ENCODE results near the gene LRRC8D.

Gene LRRC8D

DNA sequence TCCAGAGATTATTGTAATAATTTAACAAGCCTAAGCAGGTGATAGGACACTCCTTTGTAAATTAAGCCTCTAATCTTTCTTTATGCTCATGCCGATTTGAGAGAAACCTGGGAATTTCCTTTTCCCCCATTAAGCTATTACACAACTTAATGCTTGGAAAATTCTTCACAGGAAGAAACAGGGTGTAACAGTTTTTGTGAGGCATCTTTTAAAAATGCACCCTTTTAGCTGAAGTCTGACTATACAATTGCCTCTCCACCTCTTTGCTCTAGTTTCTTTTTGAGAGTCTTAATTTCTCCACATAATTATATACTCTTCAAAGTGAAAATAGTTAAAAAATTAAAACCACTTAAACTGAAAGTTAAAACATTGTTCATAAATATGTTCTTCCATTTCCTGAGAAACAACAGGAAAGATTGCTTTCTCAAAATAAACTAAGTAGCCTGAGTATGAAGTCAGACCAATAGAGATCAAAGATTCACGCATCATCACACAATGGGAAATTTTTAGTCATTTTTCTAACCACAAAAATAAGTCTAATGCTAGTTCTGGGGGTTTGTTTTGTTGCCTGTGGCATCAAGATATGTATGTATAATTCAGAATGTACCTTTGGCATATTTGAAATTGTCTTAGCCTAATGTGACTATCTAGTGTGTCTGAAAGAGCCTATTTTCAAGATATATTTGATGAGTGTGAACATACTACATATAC lies 34.7 kb downstream of the LRRC8D start:
- TF ChIP-seq CTCF (IDR thresholded peaks at IDR 0.05; ENCODE audit: insufficient read depth, low read length, poor library complexity, severe bottlenecking): no peak
- no peak overlapping the region for H3K4me3 ChIP-seq (replicated peaks; ENCODE audit: low read depth, low read length)
- H3K27me3 ChIP-seq (replicated peaks; ENCODE audit: control insufficient read depth, insufficient read depth, low read length): no peaks in the 10 kb centered on the region
- peak; percentile 29 for DNase-seq (ENCODE audit: extremely low read depth, insufficient read length)
- no peaks in the 10 kb centered on the region for H3K36me3 ChIP-seq (ENCODE audit: control insufficient read depth, insufficient read depth, low read length)

DNA sequence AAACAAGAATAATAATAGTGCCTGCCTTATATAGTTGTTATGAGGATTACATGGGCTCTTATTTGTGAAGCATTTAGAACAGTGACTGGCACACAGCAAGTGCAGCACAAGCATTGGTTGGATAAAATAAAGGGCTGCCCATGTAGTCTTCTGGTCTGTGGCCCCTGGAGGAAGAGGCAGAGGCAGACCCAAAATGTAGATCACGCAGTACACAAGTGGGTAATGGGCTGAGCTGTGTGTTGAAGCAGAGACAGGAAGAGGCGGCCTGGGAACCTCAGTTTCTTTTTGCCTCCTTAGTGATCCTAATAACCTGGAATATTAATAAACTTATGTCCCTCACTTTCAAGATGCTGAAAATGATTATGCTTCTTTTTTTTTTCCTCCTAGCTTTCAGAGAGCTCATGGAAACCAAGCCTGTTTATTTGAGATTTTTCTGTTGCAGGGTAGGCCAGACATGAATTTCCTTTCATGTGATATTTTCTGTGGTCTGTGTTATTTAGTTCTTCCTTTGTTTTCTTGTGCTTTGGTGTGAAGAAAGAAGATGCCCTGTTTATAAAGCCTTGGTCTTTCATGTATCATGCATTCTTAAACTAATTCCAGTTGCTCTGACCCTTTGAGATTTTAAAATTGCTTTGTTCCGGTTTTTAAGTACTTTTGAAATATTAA lies 42.5 kb downstream of the LRRC8D start:
- no peaks in the 10 kb centered on the region for H3K27me3 ChIP-seq (replicated peaks; ENCODE audit: control insufficient read depth, insufficient read depth, low read length)
- no peak for DNase-seq (ENCODE audit: extremely low read depth, insufficient read length)
- H3K4me3 ChIP-seq (replicated peaks; ENCODE audit: low read depth, low read length): no peak overlapping the region
- no peaks in the 10 kb centered on the region for H3K36me3 ChIP-seq (ENCODE audit: control insufficient read depth, insufficient read depth, low read length)
- no peak for TF ChIP-seq CTCF (IDR thresholded peaks at IDR 0.05; ENCODE audit: insufficient read depth, low read length, poor library complexity, severe bottlenecking)

DNA sequence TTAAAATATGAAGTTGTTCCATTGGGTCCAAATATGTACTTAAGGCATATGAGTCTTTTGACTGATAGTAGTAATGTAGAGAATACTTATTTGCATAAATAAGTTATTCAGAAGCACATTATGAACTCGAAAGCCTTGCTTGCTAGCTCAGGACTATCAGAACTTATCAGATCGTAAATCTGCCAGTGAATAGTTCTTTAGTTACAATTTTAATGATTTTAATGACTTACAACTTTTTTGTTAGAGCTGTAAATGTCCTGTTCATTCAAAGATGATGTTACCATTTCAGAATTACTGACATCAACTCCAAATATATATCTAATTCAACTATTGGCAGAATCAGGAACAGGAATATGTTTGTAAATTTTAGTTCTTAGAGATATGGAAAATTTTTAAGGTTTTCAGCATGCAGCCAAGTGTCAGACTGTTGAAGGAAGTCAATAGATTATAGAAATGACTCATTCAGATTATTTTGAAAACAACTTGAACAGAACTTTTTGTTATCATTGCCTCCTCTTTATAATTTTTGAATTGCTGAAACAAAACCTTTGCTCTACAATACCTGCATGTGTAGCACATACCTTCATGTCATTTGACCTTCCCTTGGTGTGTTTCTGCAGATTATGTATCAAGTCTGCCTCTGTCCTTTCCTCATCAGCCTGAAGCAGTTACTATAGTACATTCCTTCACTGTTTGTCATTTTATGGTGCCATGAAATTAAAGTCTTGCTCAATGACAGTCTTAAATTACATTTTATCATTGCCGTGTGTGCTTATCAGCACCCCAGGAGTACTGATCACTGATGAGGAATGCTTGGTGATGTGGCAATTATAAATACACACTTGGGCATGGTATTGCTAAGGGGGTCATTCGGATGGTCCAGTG lies 44.9 kb downstream of the LRRC8D start:
- DNase-seq (ENCODE audit: extremely low read depth, insufficient read length): no peak
- no peak for TF ChIP-seq CTCF (IDR thresholded peaks at IDR 0.05; ENCODE audit: insufficient read depth, low read length, poor library complexity, severe bottlenecking)
- Histone ChIP-seq H3K4me3 (replicated peaks; ENCODE audit: low read depth, low read length) (no peak overlapping the region), H3K36me3 (ENCODE audit: control insufficient read depth, insufficient read depth, low read length) (no peaks in the 10 kb centered on the region), H3K27me3 (replicated peaks; ENCODE audit: control insufficient read depth, insufficient read depth, low read length) (no peaks in the 10 kb centered on the region)

DNA sequence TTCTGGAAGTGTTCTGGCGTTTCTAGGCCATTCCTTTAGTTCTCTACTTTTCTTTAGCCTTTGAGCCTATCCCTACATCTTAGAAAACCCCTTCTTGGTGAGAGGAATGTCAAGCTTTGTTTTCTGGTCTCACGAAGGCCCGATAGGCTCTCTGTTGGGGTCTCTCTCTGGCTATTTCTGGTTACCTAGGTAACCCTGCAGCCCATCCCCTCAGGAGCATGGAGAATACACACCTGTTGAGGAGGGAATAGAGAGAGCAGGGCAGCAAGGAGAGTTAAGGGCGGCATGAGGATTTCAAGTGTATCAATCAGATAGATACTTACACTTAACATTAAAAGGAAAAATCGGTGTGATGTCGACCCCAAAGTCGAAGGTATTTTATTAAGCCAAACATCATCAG lies 45.7 kb downstream of the LRRC8D start:
- Histone ChIP-seq H3K27me3 (replicated peaks; ENCODE audit: control insufficient read depth, insufficient read depth, low read length) (no peaks in the 10 kb centered on the region), H3K36me3 (ENCODE audit: control insufficient read depth, insufficient read depth, low read length) (no peaks in the 10 kb centered on the region), H3K4me3 (replicated peaks; ENCODE audit: low read depth, low read length) (no peak overlapping the region)
- DNase-seq (ENCODE audit: extremely low read depth, insufficient read length): no peak
- TF ChIP-seq CTCF (IDR thresholded peaks at IDR 0.05; ENCODE audit: insufficient read depth, low read length, poor library complexity, severe bottlenecking): no peak

DNA sequence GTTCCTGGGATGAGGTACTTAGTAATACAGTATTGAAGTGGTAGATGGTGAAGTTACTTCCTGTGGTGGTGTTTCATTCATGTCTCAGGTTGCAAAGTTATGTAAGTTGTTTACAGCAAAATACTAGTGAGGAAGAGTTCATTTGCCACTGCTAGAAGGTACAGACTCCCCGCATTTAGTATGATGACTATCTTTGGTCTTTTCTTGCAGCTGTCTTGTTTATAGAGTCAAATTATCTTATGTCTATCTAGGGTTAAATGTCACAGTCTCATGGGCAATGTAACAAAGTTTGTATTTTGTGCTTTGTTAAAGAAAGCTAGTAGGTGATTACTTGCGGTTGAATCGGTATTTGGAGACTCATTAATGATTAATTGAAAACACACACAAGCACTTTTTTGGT lies 50.2 kb downstream of the LRRC8D start:
- H3K4me3 ChIP-seq (replicated peaks; ENCODE audit: low read depth, low read length): no peak overlapping the region
- no peaks in the 10 kb centered on the region for H3K27me3 ChIP-seq (replicated peaks; ENCODE audit: control insufficient read depth, insufficient read depth, low read length)
- TF ChIP-seq CTCF (IDR thresholded peaks at IDR 0.05; ENCODE audit: insufficient read depth, low read length, poor library complexity, severe bottlenecking): no peak
- H3K36me3 ChIP-seq (ENCODE audit: control insufficient read depth, insufficient read depth, low read length): no peaks in the 10 kb centered on the region; the same call in 1 of the 2 replicates
- no peak for DNase-seq (ENCODE audit: extremely low read depth, insufficient read length)
